ENCODE results near the gene DMD. TPM values are rescaled to one million over a fixed set of nuclear protein-coding genes. Genes with fewer than 3 reads are reported as not detected.

Gene DMD
- total and polyA plus RNA-seq, 2 donors (not counting 1 experiment from before 2014, with no cell fraction given) = 5.1 to 7.2 TPM

GRCh38 chrX:32448945-32449344 lies 762.4 kb downstream of the DMD start:
- H3K79me2 ChIP-seq (ENCODE audit: control insufficient read depth, insufficient read depth, low read length) = no peaks in the 10 kb centered on the region
- peak overlapping the region; percentile 8 for H2AFZ ChIP-seq (ENCODE audit: low read length)
- no peak for TF ChIP-seq CTCF (conservative IDR thresholded peaks at IDR 0.05 in 1 of 2, IDR thresholded peaks at IDR 0.05 in 1 of 2; ENCODE audit: low read depth in 1 of 2, low read length in 2 of 2)
- no peak for TF ChIP-seq EZH2 (IDR thresholded peaks at IDR 0.05; ENCODE audit: low read length, missing control alignments)
- no peaks in the 10 kb centered on the region for H3K9me3 ChIP-seq (ENCODE audit: control insufficient read depth, insufficient read depth, low read depth, low read length)
- no peak overlapping the region for H3K4me3 ChIP-seq (replicated peaks in 1 of 4; ENCODE audit: control extremely low read depth in 1 of 4, insufficient read depth in 1 of 4, low read depth in 3 of 4, low read length in 4 of 4)
- no peaks in the 10 kb centered on the region for H3K36me3 ChIP-seq (ENCODE audit: control insufficient read depth, insufficient read depth, low read length)
- DNase-seq (ENCODE audit: low read depth in 2 of 2) = peak in 1 of 2 donors; percentile 0
- no peak overlapping the region for H3K4me2 ChIP-seq (ENCODE audit: extremely low read depth, insufficient read depth, low read length)
- no peaks in the 10 kb centered on the region for H3K27me3 ChIP-seq (ENCODE audit: control insufficient read depth, insufficient read depth, low read length)
- H4K20me1 ChIP-seq (ENCODE audit: control insufficient read depth, extremely low read depth, insufficient read depth, low read length) = no peaks in the 10 kb centered on the region
- H3K27ac ChIP-seq (ENCODE audit: insufficient read depth, low read length) = no peak overlapping the region
- no peaks in the 10 kb centered on the region for H3K4me1 ChIP-seq (ENCODE audit: control insufficient read depth, extremely low read depth, insufficient read depth, low read length)
- H3K9ac ChIP-seq (ENCODE audit: insufficient read depth, low read length) = no peak overlapping the region

- Histone ChIP-seq H3K36me3 (ENCODE audit: control insufficient read depth, insufficient read depth, low read length) (no peaks in the 10 kb centered on the region), H3K27me3 (ENCODE audit: control insufficient read depth, insufficient read depth, low read length) (no peaks in the 10 kb centered on the region), H3K4me3 (replicated peaks in 1 of 4; ENCODE audit: control extremely low read depth in 1 of 4, insufficient read depth in 1 of 4, low read depth in 3 of 4, low read length in 4 of 4) (no peak overlapping the region), H3K79me2 (ENCODE audit: control insufficient read depth, insufficient read depth, low read length) (no peaks in the 10 kb centered on the region), H2AFZ (ENCODE audit: low read length) (no peak overlapping the region), H3K4me2 (ENCODE audit: extremely low read depth, insufficient read depth, low read length) (no peak overlapping the region), H3K4me1 (ENCODE audit: control insufficient read depth, extremely low read depth, insufficient read depth, low read length) (no peaks in the 10 kb centered on the region), H3K9me3 (ENCODE audit: control insufficient read depth, insufficient read depth, low read depth, low read length) (no peaks in the 10 kb centered on the region), H4K20me1 (ENCODE audit: control insufficient read depth, extremely low read depth, insufficient read depth, low read length) (no peaks in the 10 kb centered on the region), H3K9ac (ENCODE audit: insufficient read depth, low read length) (no peak overlapping the region), H3K27ac (ENCODE audit: insufficient read depth, low read length) (no peak overlapping the region)
- DNase-seq (ENCODE audit: low read depth in 2 of 2) = peak in 1 of 2 donors; percentile 29
- TF ChIP-seq CTCF (conservative IDR thresholded peaks at IDR 0.05 in 1 of 2, IDR thresholded peaks at IDR 0.05 in 1 of 2; ENCODE audit: low read depth in 1 of 2, low read length in 2 of 2) = no peak
- no peak for TF ChIP-seq EZH2 (IDR thresholded peaks at IDR 0.05; ENCODE audit: low read length, missing control alignments)
Measured at GRCh38 chrX:32448320-32448719, 763.0 kb downstream of the DMD start.

- Histone ChIP-seq H3K4me1 (ENCODE audit: control insufficient read depth, extremely low read depth, insufficient read depth, low read length) (no peaks in the 10 kb centered on the region), H3K27me3 (ENCODE audit: control insufficient read depth, insufficient read depth, low read length) (no peaks in the 10 kb centered on the region), H3K27ac (ENCODE audit: insufficient read depth, low read length) (no peak overlapping the region), H3K79me2 (ENCODE audit: control insufficient read depth, insufficient read depth, low read length) (no peaks in the 10 kb centered on the region), H4K20me1 (ENCODE audit: control insufficient read depth, extremely low read depth, insufficient read depth, low read length) (no peaks in the 10 kb centered on the region), H3K4me2 (ENCODE audit: extremely low read depth, insufficient read depth, low read length) (no peak overlapping the region), H3K36me3 (ENCODE audit: control insufficient read depth, insufficient read depth, low read length) (no peaks in the 10 kb centered on the region), H3K9me3 (ENCODE audit: control insufficient read depth, insufficient read depth, low read depth, low read length) (no peaks in the 10 kb centered on the region), H3K9ac (ENCODE audit: insufficient read depth, low read length) (no peak overlapping the region), H3K4me3 (replicated peaks in 1 of 4; ENCODE audit: control extremely low read depth in 1 of 4, insufficient read depth in 1 of 4, low read depth in 3 of 4, low read length in 4 of 4) (no peak overlapping the region), H2AFZ (ENCODE audit: low read length) (no peak overlapping the region)
- no peak for TF ChIP-seq EZH2 (IDR thresholded peaks at IDR 0.05; ENCODE audit: low read length, missing control alignments)
- no peak for TF ChIP-seq CTCF (conservative IDR thresholded peaks at IDR 0.05 in 1 of 2, IDR thresholded peaks at IDR 0.05 in 1 of 2; ENCODE audit: low read depth in 1 of 2, low read length in 2 of 2)
- no peak for DNase-seq (ENCODE audit: low read depth in 2 of 2)
Measured at GRCh38 chrX:32447640-32448039, 763.7 kb downstream of the DMD start.
